Stimulated activated CD8-positive, alpha-beta memory T cell treated with anti-CD3 and anti-CD28 coated beads, Interleukin-2, amount 100 ng/mL, for 1 hour (primary cell): ENCODE results near the gene UBE2I.

ENCODE experiments used
- DNase-seq, 2 donors: peaks; one replicate each; pipeline ENCODE4 v3.0.0-alpha.2; 2020; ENCODE audit warnings: low read depth in 2 of 2

UBE2I gene

GRCh38 chr16:1357906-1358566 lies 48.6 kb downstream of the UBE2I start:
- DNase-seq, result no peak

GRCh38 chr16:1361685-1362360 lies 52.4 kb downstream of the UBE2I start:
- no peak for DNase-seq

GRCh38 chr16:1362807-1363206 lies 53.4 kb downstream of the UBE2I start:
- no peak for DNase-seq

GRCh38 chr16:1363501-1364041 lies 54.1 kb downstream of the UBE2I start:
- DNase-seq, result peak; percentile 26 to 49

- no peak for DNase-seq
Measured at GRCh38 chr16:1364510-1364909, 55.1 kb downstream of the UBE2I start.

- DNase-seq, result no peak
Measured at GRCh38 chr16:1366060-1366711, 56.8 kb downstream of the UBE2I start.

GRCh38 chr16:1366712-1367299 lies 57.4 kb downstream of the UBE2I start:
- DNase-seq, result no peak

- DNase-seq, result no peak
Measured at GRCh38 chr16:1367486-1368174, 58.2 kb downstream of the UBE2I start.

GRCh38 chr16:1371054-1371978 lies 61.9 kb downstream of the UBE2I start:
- DNase-seq, result no peak

GRCh38 chr16:1372292-1372950 lies 63.0 kb downstream of the UBE2I start:
- no peak for DNase-seq

GRCh38 chr16:1374418-1375297 lies 65.2 kb downstream of the UBE2I start:
- DNase-seq, result no peak

GRCh38 chr16:1375298-1375640 lies 65.8 kb downstream of the UBE2I start:
- no peak for DNase-seq

- no peak for DNase-seq
Measured at GRCh38 chr16:1375741-1376410, 66.4 kb downstream of the UBE2I start.
